PC-3 (cell line): ENCODE results near the gene GAREM2. TPM values are rescaled to one million over a fixed set of nuclear protein-coding genes. Genes with fewer than 3 reads are reported as not detected.

Experiments used
- ATAC-seq: fragments of 200-7000 bp; cut with Tn5 transposase; 2 replicates; pipeline ENCODE4 v1.9.1; 2020; ENCODE audit warnings: mild to moderate bottlenecking, moderate library complexity
- BruUV-seq: library from RNA; stranded (reverse); fragments of 400-500 nt; replicated peaks from 2 replicates; lab custom pipeline; 2021; lab: Mats Ljungman, UMichigan
- CTCF ChIA-PET: fragments of 300-600 bp; sonication (Branson Sonifier 250); formaldehyde crosslinking; loops from one replicate; lab custom pipeline; 2022; ENCODE audit warnings: antibody characterized with exemption; lab: Charles Lee
- POLR2A ChIA-PET: fragments of 300-600 bp; sonication (Branson Sonifier 250); formaldehyde crosslinking; loops from one replicate; lab custom pipeline; 2022; ENCODE audit warnings: antibody characterized with exemption; ENCODE audit not compliant: unreplicated experiment; lab: Charles Lee
- DNase-seq: peaks from one replicate; pipeline ENCODE4 v3.0.0-alpha.2; 2015
- H2AFZ ChIP-seq: fragments of 300-600 bp; sonication (generic); 2 replicates; pipeline ENCODE4 v1.6.0; 2016; ENCODE audit warnings: antibody characterized with exemption, low read length
- H3F3A ChIP-seq: fragments of 300-600 bp; sonication (generic); one replicate; pipeline ENCODE4 v1.6.0; 2017; ENCODE audit warnings: antibody characterized with exemption, low read length, control low read depth, mild to moderate bottlenecking; ENCODE audit not compliant: unreplicated experiment
- H3K27ac ChIP-seq: fragments of 300-600 bp; sonication (generic); 2 replicates; pipeline ENCODE4 v1.5.1; 2016; ENCODE audit warnings: mild to moderate bottlenecking, low read length
- H3K27me3 ChIP-seq: fragments of 300-600 bp; sonication (generic); 2 replicates; pipeline ENCODE4 v1.6.1; 2016; ENCODE audit warnings: low read length, mixed read lengths
- H3K36me3 ChIP-seq: fragments of 300-600 bp; sonication (generic); 2 replicates; pipeline ENCODE4 v1.6.1; 2016; ENCODE audit warnings: low read depth, mixed run types, low read length, mixed read lengths
- H3K4me1 ChIP-seq: fragments of 300-600 bp; sonication (generic); 2 replicates; pipeline ENCODE4 v1.5.1; 2016; ENCODE audit warnings: low read length; ENCODE audit not compliant: insufficient read depth
- H3K4me2 ChIP-seq: fragments of 300-600 bp; sonication (generic); 2 replicates; pipeline ENCODE4 v1.6.0; 2016; ENCODE audit warnings: low read length
- H3K4me3 ChIP-seq: fragments of 300-600 bp; sonication (generic); 2 replicates; pipeline ENCODE4 v1.5.1; 2016; ENCODE audit warnings: mild to moderate bottlenecking, low read length, mixed read lengths
- H3K79me2 ChIP-seq: fragments of 300-600 bp; sonication (generic); 2 replicates; pipeline ENCODE4 v1.6.1; 2017; ENCODE audit warnings: low read length, mixed read lengths
- H3K9ac ChIP-seq: fragments of 300-600 bp; sonication (generic); 2 replicates; pipeline ENCODE4 v1.6.0; 2016; ENCODE audit warnings: mild to moderate bottlenecking, low read length
- H3K9me2 ChIP-seq: fragments of 300-600 bp; sonication (generic); replicated peaks from 2 replicates; pipeline ENCODE4 v1.6.1; 2016; ENCODE audit warnings: mixed run types, low read length, mixed read lengths
- H3K9me3 ChIP-seq: fragments of 300-600 bp; sonication (generic); 2 replicates; pipeline ENCODE4 v1.6.1; 2016; ENCODE audit warnings: low read length, mixed read lengths
- H4K20me1 ChIP-seq: fragments of 300-600 bp; sonication (generic); 2 replicates; pipeline ENCODE4 v1.6.1; 2016; ENCODE audit warnings: low read length, mixed read lengths
- CTCF ChIP-seq: fragments of 300-600 bp; sonication (generic); conservative IDR thresholded peaks from 2 replicates; pipeline ENCODE4 v1.5.1; 2017; ENCODE audit warnings: antibody characterized with exemption, low read depth, mild to moderate bottlenecking, low read length
- EZH2 ChIP-seq: fragments of 300-600 bp; sonication (generic); IDR thresholded peaks from one replicate; pipeline ENCODE4 v1.6.1; 2017; ENCODE audit warnings: antibody characterized with exemption, mild to moderate bottlenecking, low read length; ENCODE audit not compliant: unreplicated experiment
- EZH2phosphoT487 ChIP-seq: fragments of 300-600 bp; sonication (generic); IDR thresholded peaks from 2 replicates; pipeline ENCODE4 v1.6.1; 2018; ENCODE audit warnings: mild to moderate bottlenecking, antibody characterized with exemption, low read length, borderline replicate concordance
- intact Hi-C: fragments of 100-400 bp; cut with micrococcal nuclease; formaldehyde crosslinking; loops from 2 replicates; pipeline ENCODE4 v1.9.0; 2023
- total RNA-seq: library from RNA; depleted of rRNA; stranded (reverse); fragments of >200 nt; gene quantifications from 2 replicates; pipeline ENCODE4 v1.2.3, GENCODE V29; 2014

The GAREM2 gene
- total RNA-seq, 1 experiment from 2014 or later = 1.4 TPM

- POLR2A ChIA-PET = no interaction called here
- intact Hi-C loops = no loop called here
- H2AFZ ChIP-seq = no peak overlapping the region
- H3K9ac ChIP-seq = no peak overlapping the region
- DNase-seq = no peak
- no peaks in the 10 kb centered on the region for H3F3A ChIP-seq
- H3K4me3 ChIP-seq = no peak overlapping the region
- ATAC-seq = no peak
- TF ChIP-seq EZH2phosphoT487 = no peak
- no peak for TF ChIP-seq CTCF
- no peaks in the 10 kb centered on the region for H3K9me3 ChIP-seq
- no peaks in the 10 kb centered on the region for H3K36me3 ChIP-seq
- H3K9me2 ChIP-seq = no peaks in the 10 kb centered on the region
- H4K20me1 ChIP-seq = no peaks in the 10 kb centered on the region
- H3K27ac ChIP-seq = no peak overlapping the region
- CTCF ChIA-PET = interaction anchor here (0.6 kb wide), 1 partner anchor 333 kb away, joined by 6 read pairs; no protein-coding TSS in a partner anchor
- 0 out of 2 replicates have a peak, but pooled peaks cover 4% of the 10 kb centered on the region for H3K4me1 ChIP-seq
- no peak overlapping the region for H3K4me2 ChIP-seq
- H3K79me2 ChIP-seq = no peaks in the 10 kb centered on the region
- no TSS peak for BruUV-seq
- no peaks in the 10 kb centered on the region for H3K27me3 ChIP-seq
These were observed 3.4 kb downstream of the GAREM2 start for GRCh38 chr2:26176279-26176615.

DNA sequence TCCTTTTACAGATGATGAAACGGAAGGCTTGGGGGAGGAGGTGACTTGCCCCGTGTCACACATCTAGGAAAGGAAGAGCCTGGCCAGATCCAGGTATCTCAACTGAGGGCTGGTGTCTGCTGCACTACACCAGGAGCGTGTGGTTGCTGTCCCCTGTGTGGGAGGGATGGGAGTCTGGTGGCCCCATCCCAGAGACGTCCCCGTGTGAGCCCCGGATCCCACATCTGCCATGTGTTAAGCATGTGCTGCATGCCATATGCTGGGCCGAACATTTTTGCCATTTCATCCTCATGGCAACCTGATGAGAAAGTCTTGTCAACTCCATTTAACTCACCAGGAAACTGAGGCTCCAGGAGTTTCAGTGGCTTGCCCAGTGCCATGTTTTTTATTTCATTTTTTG lies 4.2 kb downstream of the GAREM2 start:
- no peaks in the 10 kb centered on the region for H3K79me2 ChIP-seq
- ATAC-seq = no peak
- intact Hi-C loops = no loop called here
- no peaks in the 10 kb centered on the region for H3K27me3 ChIP-seq
- no peaks in the 10 kb centered on the region for H3F3A ChIP-seq
- H3K4me1 ChIP-seq = 0 out of 2 replicates have a peak, but pooled peaks cover 4% of the 10 kb centered on the region
- H3K27ac ChIP-seq = no peak overlapping the region
- no peaks in the 10 kb centered on the region for H3K36me3 ChIP-seq
- no peak overlapping the region for H3K4me2 ChIP-seq
- H3K9ac ChIP-seq = no peak overlapping the region
- TF ChIP-seq EZH2 (no peak), CTCF (no peak), EZH2phosphoT487 (no peak)
- BruUV-seq = no TSS peak
- CTCF ChIA-PET = no interaction called here
- H3K9me3 ChIP-seq = no peaks in the 10 kb centered on the region
- H3K4me3 ChIP-seq = no peak overlapping the region
- H2AFZ ChIP-seq = no peak overlapping the region
- DNase-seq = no peak
- no peaks in the 10 kb centered on the region for H3K9me2 ChIP-seq
- no peaks in the 10 kb centered on the region for H4K20me1 ChIP-seq
- POLR2A ChIA-PET = no interaction called here

GRCh38 chr2:26178246-26178645 lies 5.4 kb downstream of the GAREM2 start:
- Histone ChIP-seq H3F3A (no peaks in the 10 kb centered on the region), H3K4me3 (peak overlapping the region; percentile 66; the same call in 1 of the 2 replicates), H3K9me2 (no peaks in the 10 kb centered on the region), H3K9ac (no peak overlapping the region), H3K9me3 (no peaks in the 10 kb centered on the region), H3K4me2 (peak overlapping the region; percentile 87), H4K20me1 (no peaks in the 10 kb centered on the region), H3K27me3 (no peaks in the 10 kb centered on the region), H3K79me2 (no peaks in the 10 kb centered on the region), H2AFZ (0 out of 2 replicates have a peak overlapping the region, but pooled peaks have one; percentile 85), H3K27ac (no peak overlapping the region), H3K4me1 (0 out of 2 replicates have a peak, but pooled peaks cover 4% of the 10 kb centered on the region), H3K36me3 (no peaks in the 10 kb centered on the region)
- no TSS peak for BruUV-seq
- TF ChIP-seq EZH2 = no peak
- TF ChIP-seq EZH2phosphoT487 = no peak
- DNase-seq (no peak), ATAC-seq (no peak)
- POLR2A ChIA-PET = no interaction called here
- CTCF ChIA-PET = no interaction called here
- intact Hi-C loops = no loop called here
